ENCODE data around the gene ATE1.

ATE1 gene

DNA sequence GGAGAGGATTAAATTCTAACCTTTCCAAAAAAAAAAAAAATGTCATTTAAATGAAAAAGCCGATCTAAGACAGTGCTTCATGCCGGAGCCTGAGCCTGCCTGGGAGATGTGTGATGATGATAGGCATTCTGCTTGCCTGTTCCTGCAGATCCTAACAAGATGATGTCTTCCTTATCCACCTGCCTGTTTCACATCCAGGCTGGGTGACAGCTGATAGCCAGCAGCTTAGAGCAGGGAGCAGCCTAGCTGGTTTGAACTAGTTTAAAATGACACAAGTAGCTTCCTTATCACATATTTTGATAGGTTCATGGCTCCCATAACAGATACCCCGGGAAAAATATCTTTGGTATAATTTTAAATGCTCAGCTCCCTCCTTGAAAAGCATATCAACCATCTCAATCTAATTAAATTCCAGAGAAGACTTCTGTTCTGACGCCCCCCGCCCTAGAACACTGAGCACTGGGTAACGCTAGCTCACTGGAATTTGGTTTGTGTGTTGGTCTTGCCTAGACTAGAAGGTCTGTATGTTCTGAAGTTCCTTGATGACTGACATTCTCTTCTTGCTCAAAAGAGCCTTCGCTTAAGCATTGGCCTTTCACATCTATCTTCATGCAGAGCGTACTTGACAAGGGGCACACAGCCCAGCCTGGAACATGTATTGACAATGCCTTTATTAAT, 232.7 kb downstream of the ATE1 start:
- no peak for DNase-seq (ENCODE audit: low spot score)

- DNase-seq (ENCODE audit: low spot score) = no peak
Observed at GRCh38 chr10:121694327-121694965, 233.4 kb downstream of the ATE1 start.

GRCh38 chr10:121692626-121693025, 235.2 kb downstream of the ATE1 start:
- DNase-seq (ENCODE audit: low spot score) = no peak

- DNase-seq (ENCODE audit: low spot score) = no peak
Observed at GRCh38 chr10:121690970-121691369, 236.9 kb downstream of the ATE1 start.
